ENCODE results near the gene NCKAP5.

- no peak for TF ChIP-seq CTCF (IDR thresholded peaks at IDR 0.05; ENCODE audit: insufficient read depth, low read depth, low read length)
- no peak for TF ChIP-seq EZH2 (IDR thresholded peaks at IDR 0.05; ENCODE audit: insufficient read depth, low read length)
These were observed 773.0 kb downstream of the NCKAP5 start for GRCh38 chr2:132795220-132795619.
